A673 (cell line): ENCODE measurements around the gene FSIP1. TPM values are rescaled to one million over a fixed set of nuclear protein-coding genes. Genes with fewer than 3 reads are reported as not detected.

Source experiments
- BruUV-seq: library from RNA; stranded (reverse); fragments of 400-500 nt; replicated peaks from 2 replicates; lab custom pipeline; 2021; lab: Mats Ljungman, UMichigan
- CTCF ChIA-PET: fragments of 300-600 bp; sonication (Branson Sonifier 250); formaldehyde crosslinking; loops from one replicate; lab custom pipeline; 2022; ENCODE audit warnings: antibody characterized with exemption; lab: Charles Lee
- POLR2A ChIA-PET: fragments of 300-600 bp; sonication (Branson Sonifier 250); formaldehyde crosslinking; loops from one replicate; lab custom pipeline; 2022; ENCODE audit warnings: antibody characterized with exemption; ENCODE audit not compliant: low non-redundant PET; lab: Charles Lee
- DNase-seq: peaks from one replicate; pipeline ENCODE4 v3.0.0-alpha.2; 2015; ENCODE audit warnings: low spot score
- H3K27ac ChIP-seq: fragments of 200-600 bp; sonication (generic); 2 replicates; pipeline ENCODE4 v1.5.1; 2016; ENCODE audit warnings: mixed run types, low read depth, mild to moderate bottlenecking, mixed read lengths, antibody characterized with exemption, low read length; ENCODE audit not compliant: poor library complexity, severe bottlenecking
- H3K27me3 ChIP-seq: fragments of 200-600 bp; sonication (generic); replicated peaks from 2 replicates; pipeline ENCODE4 v1.6.1; 2017; ENCODE audit warnings: mixed run types, low read depth, mild to moderate bottlenecking, mixed read lengths, antibody characterized with exemption, low read length; ENCODE audit not compliant: insufficient read depth, poor library complexity
- H3K36me3 ChIP-seq: fragments of 200-600 bp; sonication (generic); 2 replicates; pipeline ENCODE4 v1.6.1; 2016; ENCODE audit warnings: mixed run types, mild to moderate bottlenecking, mixed read lengths, antibody characterized with exemption, low read length; ENCODE audit not compliant: insufficient read depth, poor library complexity, severe bottlenecking
- H3K4me1 ChIP-seq: fragments of 200-600 bp; sonication (generic); 2 replicates; pipeline ENCODE4 v1.6.1; 2017; ENCODE audit warnings: mixed run types, mild to moderate bottlenecking, mixed read lengths, antibody characterized with exemption, low read length; ENCODE audit not compliant: insufficient read depth, poor library complexity, severe bottlenecking
- H3K4me3 ChIP-seq: fragments of 200-600 bp; sonication (generic); 2 replicates; pipeline ENCODE4 v1.5.1; 2016; ENCODE audit warnings: low read depth, mixed run types, mild to moderate bottlenecking, mixed read lengths, low read length; ENCODE audit not compliant: poor library complexity, severe bottlenecking
- H3K9me3 ChIP-seq: fragments of 200-600 bp; sonication (generic); 2 replicates; pipeline ENCODE4 v1.6.1; 2016; ENCODE audit warnings: mixed run types, low read depth, mild to moderate bottlenecking, mixed read lengths, antibody characterized with exemption, low read length; ENCODE audit not compliant: poor library complexity, severe bottlenecking
- CTCF ChIP-seq: fragments of 300-800, 200-600 bp; sonication (generic); conservative IDR thresholded peaks from 2 replicates; pipeline ENCODE4 v1.5.1; 2017; ENCODE audit warnings: low read depth, mild to moderate bottlenecking, antibody characterized with exemption, low read length, moderate library complexity, mixed read lengths
- EZH2 ChIP-seq: fragments of 200-600 bp; sonication (generic); IDR thresholded peaks from 2 replicates; pipeline ENCODE4 v1.6.1; 2017; ENCODE audit warnings: borderline replicate concordance, low read depth, mild to moderate bottlenecking, mixed read lengths, antibody characterized with exemption, low read length; ENCODE audit not compliant: poor library complexity, severe bottlenecking
- intact Hi-C: fragments of 100-400 bp; cut with micrococcal nuclease; formaldehyde crosslinking; loops from one replicate; pipeline ENCODE4 v1.10.0; 2022; ENCODE audit not compliant: unreplicated experiment
- total RNA-seq: library from RNA; stranded (reverse); gene quantifications from 2 replicates; pipeline ENCODE4 v1.2.3, GENCODE V29; 2021

Gene FSIP1
- total RNA-seq, 1 experiment from 2014 or later = 0.37 TPM

GRCh38 chr15:39640665-39641064, 142.0 kb downstream of the FSIP1 start:
- ChIA-PET CTCF (no interaction called here), POLR2A (no interaction called here)
- no TSS peak for BruUV-seq
- H3K4me1 ChIP-seq = peaks cover 10% of the 10 kb centered on the region
- intact Hi-C loops = no loop called here
- DNase-seq = no peak
- H3K27me3 ChIP-seq = no peaks in the 10 kb centered on the region
- no peaks in the 10 kb centered on the region for H3K36me3 ChIP-seq
- no peak overlapping the region for H3K4me3 ChIP-seq
- no peaks in the 10 kb centered on the region for H3K9me3 ChIP-seq
- no peak overlapping the region for H3K27ac ChIP-seq
- TF ChIP-seq CTCF (no peak), EZH2 (no peak)

DNA sequence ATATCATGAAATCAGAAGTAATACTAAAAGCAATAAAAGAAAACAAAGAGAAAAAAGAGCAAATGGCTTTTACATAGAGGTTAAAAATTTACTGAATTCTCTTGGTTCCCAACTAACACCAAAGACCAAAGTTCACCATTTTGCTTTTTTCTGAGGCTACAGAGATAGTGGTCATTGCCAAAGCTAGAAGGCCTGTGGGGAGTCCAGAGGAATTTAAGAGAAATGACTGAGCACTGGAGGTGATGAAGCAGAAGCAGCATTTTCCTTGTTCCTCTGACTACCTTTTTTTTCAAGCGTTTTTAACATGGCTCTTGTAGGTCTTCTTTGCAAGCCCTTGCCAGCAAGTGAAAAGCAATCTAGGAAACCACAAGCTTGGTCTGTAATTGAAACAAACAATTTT, 143.6 kb downstream of the FSIP1 start:
- ChIA-PET POLR2A (no interaction called here), CTCF (no interaction called here)
- no peaks in the 10 kb centered on the region for H3K9me3 ChIP-seq
- no peak overlapping the region for H3K27ac ChIP-seq
- intact Hi-C loops = no loop called here
- no TSS peak for BruUV-seq
- no peak for TF ChIP-seq CTCF
- no peak for TF ChIP-seq EZH2
- H3K4me3 ChIP-seq = no peak overlapping the region
- H3K36me3 ChIP-seq = no peaks in the 10 kb centered on the region
- no peak for DNase-seq
- H3K4me1 ChIP-seq = peaks cover 10% of the 10 kb centered on the region
- H3K27me3 ChIP-seq = no peaks in the 10 kb centered on the region

- DNase-seq = no peak
- H3K27ac ChIP-seq = no peak overlapping the region
- no peak for TF ChIP-seq EZH2
- TF ChIP-seq CTCF = no peak
- no TSS peak for BruUV-seq
- no peak overlapping the region for H3K4me3 ChIP-seq
- POLR2A ChIA-PET = no interaction called here
- intact Hi-C loops = no loop called here
- no peaks in the 10 kb centered on the region for H3K27me3 ChIP-seq
- peaks cover 10% of the 10 kb centered on the region for H3K4me1 ChIP-seq
- H3K9me3 ChIP-seq = no peaks in the 10 kb centered on the region
- CTCF ChIA-PET = no interaction called here
- no peaks in the 10 kb centered on the region for H3K36me3 ChIP-seq
These were observed 144.6 kb downstream of the FSIP1 start for GRCh38 chr15:39638041-39638440.
